IMR-90 (cell line): ENCODE measurements around the gene CLIC5. TPM values are rescaled to one million over a fixed set of nuclear protein-coding genes. Genes with fewer than 3 reads are reported as not detected.

Experiments used
- ATAC-seq: fragments of 200-7000 bp; cut with Tn5 transposase; 2 replicates; pipeline ENCODE4 v1.9.1; 2020; ENCODE audit warnings: low read depth, mild to moderate bottlenecking, moderate library complexity
- BruUV-seq: library from RNA; stranded (reverse); fragments of 400-500 nt; replicated peaks from 2 replicates; lab custom pipeline; 2021; lab: Mats Ljungman, UMichigan
- CTCF ChIA-PET: fragments of 300-600 bp; formaldehyde crosslinking; extraction: SDS; loops from one replicate; lab custom pipeline; 2021; ENCODE audit warnings: antibody characterized with exemption; lab: Yijun Ruan, JAX
- POLR2A ChIA-PET: fragments of 300-600 bp; sonication (Branson Sonifier 250); formaldehyde crosslinking; loops from one replicate; lab custom pipeline; 2022; ENCODE audit warnings: antibody characterized with exemption; ENCODE audit not compliant: unreplicated experiment; lab: Charles Lee
- DNase-seq: peaks from one replicate; pipeline ENCODE4 v3.0.0; 2013
- H2AFZ ChIP-seq: replicated peaks from 2 replicates; pipeline ENCODE3; 2013; ENCODE audit warnings: low read length, mild to moderate bottlenecking; ENCODE audit not compliant: poor library complexity
- H2AK5ac ChIP-seq: 2 replicates; pipeline ENCODE4 v1.6.1; 2013; ENCODE audit warnings: low read depth, low read length, inconsistent platforms
- H2AK9ac ChIP-seq: replicated peaks from 2 replicates; pipeline ENCODE3; 2013; ENCODE audit warnings: mild to moderate bottlenecking, low read depth, low read length, moderate library complexity; ENCODE audit not compliant: poor library complexity
- H2BK120ac ChIP-seq: 2 replicates; pipeline ENCODE4 v1.6.1; 2013; ENCODE audit warnings: low read depth, low read length, inconsistent platforms
- H2BK15ac ChIP-seq: 3 replicates; pipeline ENCODE4 v1.6.1; 2013; ENCODE audit warnings: low read depth, low read length, inconsistent platforms
- H2BK20ac ChIP-seq: 2 replicates; pipeline ENCODE4 v1.6.1; 2013; ENCODE audit warnings: low read depth, mild to moderate bottlenecking, inconsistent platforms, low read length, moderate library complexity
- H2BK5ac ChIP-seq: 2 replicates; pipeline ENCODE4 v1.6.1; 2013; ENCODE audit warnings: mild to moderate bottlenecking, low read depth, low read length, inconsistent platforms; ENCODE audit not compliant: poor library complexity, severe bottlenecking
- H3K14ac ChIP-seq: replicated peaks from 2 replicates; pipeline ENCODE4 v1.6.1; 2013; ENCODE audit warnings: low read depth, low read length, inconsistent platforms
- H3K18ac ChIP-seq: 2 replicates; pipeline ENCODE4 v1.6.1; 2013; ENCODE audit warnings: low read depth, low read length, control low read depth
- H3K23ac ChIP-seq: 2 replicates; pipeline ENCODE4 v1.6.1; 2013; ENCODE audit warnings: low read depth, low read length, inconsistent platforms
- H3K27ac ChIP-seq: 2 replicates; pipeline ENCODE4 v1.5.1; 2013; ENCODE audit warnings: mild to moderate bottlenecking, control low read depth, low read length; ENCODE audit not compliant: insufficient read depth
- H3K27me3 ChIP-seq: 2 replicates; pipeline ENCODE4 v1.6.1; 2013; ENCODE audit warnings: low read length; ENCODE audit not compliant: control insufficient read depth, insufficient read depth
- H3K36me3 ChIP-seq: 2 replicates; pipeline ENCODE4 v1.6.1; 2013; ENCODE audit warnings: low read length, mixed read lengths; ENCODE audit not compliant: control insufficient read depth, insufficient read depth
- H3K4ac ChIP-seq: 2 replicates; pipeline ENCODE4 v1.6.1; 2013; ENCODE audit warnings: low read depth, low read length, inconsistent platforms
- H3K4me1 ChIP-seq: 2 replicates; pipeline ENCODE4 v1.6.1; 2013; ENCODE audit warnings: low read length, mixed read lengths; ENCODE audit not compliant: control insufficient read depth, insufficient read depth
- H3K4me2 ChIP-seq: 2 replicates; pipeline ENCODE4 v1.6.1; 2013; ENCODE audit warnings: low read depth, mild to moderate bottlenecking, control low read depth, low read length, moderate library complexity
- H3K4me3 ChIP-seq: 2 replicates; pipeline ENCODE4 v1.5.1; 2013; ENCODE audit warnings: low read depth, mild to moderate bottlenecking, control low read depth, low read length, moderate library complexity; ENCODE audit not compliant: insufficient read depth
- H3K56ac ChIP-seq: 2 replicates; pipeline ENCODE4 v1.6.1; 2013; ENCODE audit warnings: low read length, inconsistent platforms; ENCODE audit not compliant: insufficient read depth; ENCODE audit errors: extremely low read depth
- H3K79me1 ChIP-seq, 2 experiments: 2 replicates each; pipeline ENCODE4 v1.6.1; 2013; ENCODE audit warnings: low read length in 2 of 2, inconsistent platforms in 1 of 2, low read depth in 1 of 2
- H3K9ac ChIP-seq: 2 replicates; pipeline ENCODE4 v1.6.1; 2013; ENCODE audit warnings: low read depth, low read length, control low read depth
- H3K9me1 ChIP-seq: 2 replicates; pipeline ENCODE4 v1.6.1; 2013; ENCODE audit warnings: low read length, inconsistent platforms; ENCODE audit not compliant: insufficient read depth
- H3K9me3 ChIP-seq: 2 replicates; pipeline ENCODE4 v1.6.1; 2013; ENCODE audit warnings: low read length; ENCODE audit not compliant: control insufficient read depth, insufficient read depth
- H4K20me1 ChIP-seq: 2 replicates; pipeline ENCODE4 v1.6.1; 2013; ENCODE audit warnings: low read length, inconsistent platforms; ENCODE audit not compliant: insufficient read depth
- H4K5ac ChIP-seq: 2 replicates; pipeline ENCODE4 v1.6.1; 2013; ENCODE audit warnings: mild to moderate bottlenecking, low read depth, low read length, control low read depth
- H4K8ac ChIP-seq, 2 experiments: 2 replicates each; pipeline ENCODE4 v1.6.1; 2013; ENCODE audit warnings: low read depth in 2 of 2, low read length in 2 of 2, control low read depth in 1 of 2, inconsistent platforms in 1 of 2
- H4K91ac ChIP-seq: 2 replicates; pipeline ENCODE4 v1.6.1; 2013; ENCODE audit warnings: low read depth, low read length, inconsistent platforms; ENCODE audit not compliant: insufficient read depth
- CEBPB ChIP-seq: IDR thresholded peaks from 2 replicates; pipeline ENCODE4 v1.6.1; 2012; ENCODE audit warnings: low read depth, low read length, improper control_type of control experiment
- CTCF ChIP-seq: conservative IDR thresholded peaks from 2 replicates; pipeline ENCODE4 v1.5.1; 2012; ENCODE audit warnings: mild to moderate bottlenecking, low read depth, low read length, improper control_type of control experiment
- FOS ChIP-seq: fragments of 150-350 bp; IDR thresholded peaks from 2 replicates; pipeline ENCODE4 v1.6.1; 2016; ENCODE audit warnings: low read depth, low read length
- MAFK ChIP-seq: IDR thresholded peaks from 2 replicates; pipeline ENCODE4 v1.6.1; 2012; ENCODE audit warnings: low read depth, low read length, improper control_type of control experiment
- MXI1 ChIP-seq: IDR thresholded peaks from 2 replicates; pipeline ENCODE4 v1.6.1; 2012; ENCODE audit warnings: low read depth, mild to moderate bottlenecking, low read length, moderate library complexity, borderline replicate concordance
- POLR2A ChIP-seq: IDR thresholded peaks from 2 replicates; pipeline ENCODE4 v1.6.1; 2012; ENCODE audit warnings: mild to moderate bottlenecking, low read depth, low read length
- RAD21 ChIP-seq: IDR thresholded peaks from 2 replicates; pipeline ENCODE4 v1.6.1; 2012; ENCODE audit warnings: low read length, improper control_type of control experiment
- RCOR1 ChIP-seq: IDR thresholded peaks from 2 replicates; pipeline ENCODE4 v1.6.1; 2012; ENCODE audit warnings: mild to moderate bottlenecking, low read length, improper control_type of control experiment; ENCODE audit not compliant: insufficient replicate concordance
- WGBS, 2 experiments: methylation state at CpG; one replicate each; pipeline versions ENCODE4 v1.1.5 to v1.1.7; 2013; ENCODE audit warnings: missing lambda C conversion rate in 2 of 2; ENCODE audit not compliant: insufficient read length in 1 of 2; ENCODE audit errors: extremely low coverage in 2 of 2; 5-methylcytosine and 5-hydroxymethylcytosine counted together
- dilution Hi-C: fragments of 300-500 bp; cut with HindIII; formaldehyde crosslinking; loops from one replicate; pipeline ENCODE4 v1.14.3; 2018; ENCODE audit warnings: low sequenced_read_pairs; ENCODE audit not compliant: unreplicated experiment
- in situ Hi-C: fragments of 300-500 bp; cut with MboI; formaldehyde crosslinking; loops from 3 replicates; pipeline ENCODE4 v1.14.3; 2019; ENCODE audit warnings: low sequenced_read_pairs, inconsistent platforms, mixed read lengths
- intact Hi-C: fragments of 100-400 bp; cut with micrococcal nuclease; formaldehyde crosslinking; loops from 2 replicates; pipeline ENCODE4 v1.10.0; 2022
- polyA plus RNA-seq, 3 experiments: library from polyadenylated mRNA; depleted of rRNA; stranded (reverse); fragments of >200 nt; gene quantifications; 2 replicates each; pipeline ENCODE4 v1.2.3, GENCODE V29; 2012; ENCODE audit warnings: low replicate concordance in 1 of 3
- total RNA-seq: library from RNA; depleted of rRNA; stranded (reverse); fragments of >200 nt; gene quantifications from 2 replicates; pipeline ENCODE4 v1.2.3, GENCODE V29; 2012

Gene CLIC5
- total and polyA plus RNA-seq, 2 of the 4 experiments (the other 2 are of a cell fraction), result not detected

- no peaks in the 10 kb centered on the region for H3K36me3 ChIP-seq
- in situ Hi-C loops, result no loop called here
- intact Hi-C loops, result no loop called here
- no peak overlapping the region for H2AK9ac ChIP-seq
- ChIA-PET CTCF (no interaction called here), POLR2A (no interaction called here)
- TF ChIP-seq FOS (no peak), MXI1 (no peak), MAFK (no peak), POLR2A (no peak), RAD21 (no peak), CTCF (no peak), CEBPB (no peak), RCOR1 (no peak)
- no peak overlapping the region for H3K23ac ChIP-seq
- H2AFZ ChIP-seq, result no peak overlapping the region
- ATAC-seq, result no peak
- H3K18ac ChIP-seq, result no peak overlapping the region
- H2BK5ac ChIP-seq, result no peak overlapping the region
- H3K9me3 ChIP-seq, result no peaks in the 10 kb centered on the region
- no peak overlapping the region for H3K9ac ChIP-seq
- no TSS peak for BruUV-seq
- dilution Hi-C loops, result no loop called here
- no peak overlapping the region for H2AK5ac ChIP-seq
- no peaks in the 10 kb centered on the region for H4K20me1 ChIP-seq
- H3K4me1 ChIP-seq, result no peaks in the 10 kb centered on the region
- H3K56ac ChIP-seq, result no peak overlapping the region
- H3K14ac ChIP-seq, result no peak overlapping the region
- no peak overlapping the region for H3K4me2 ChIP-seq
- no peak overlapping the region for H3K4ac ChIP-seq
- no peak overlapping the region for H2BK20ac ChIP-seq
- WGBS, 2 experiments, result no CpG with 5 or more reads among the region's 2 CpGs
- no peak overlapping the region for H3K27ac ChIP-seq
- H3K79me1 ChIP-seq, result no peaks in the 10 kb centered on the region
- no peak overlapping the region for H4K5ac ChIP-seq
- H2BK120ac ChIP-seq, result no peak overlapping the region
- H2BK15ac ChIP-seq, result no peak overlapping the region
- no peak overlapping the region for H3K4me3 ChIP-seq
- no peak for DNase-seq
- no peak overlapping the region for H4K8ac ChIP-seq
- H3K9me1 ChIP-seq, result no peaks in the 10 kb centered on the region
- H3K27me3 ChIP-seq, result no peaks in the 10 kb centered on the region
- H4K91ac ChIP-seq, result no peak overlapping the region
Measured at GRCh38 chr6:46026307-46026706, 10.6 kb upstream of the CLIC5 start.
